ENCODE results near the gene SLC2A13.

DNA sequence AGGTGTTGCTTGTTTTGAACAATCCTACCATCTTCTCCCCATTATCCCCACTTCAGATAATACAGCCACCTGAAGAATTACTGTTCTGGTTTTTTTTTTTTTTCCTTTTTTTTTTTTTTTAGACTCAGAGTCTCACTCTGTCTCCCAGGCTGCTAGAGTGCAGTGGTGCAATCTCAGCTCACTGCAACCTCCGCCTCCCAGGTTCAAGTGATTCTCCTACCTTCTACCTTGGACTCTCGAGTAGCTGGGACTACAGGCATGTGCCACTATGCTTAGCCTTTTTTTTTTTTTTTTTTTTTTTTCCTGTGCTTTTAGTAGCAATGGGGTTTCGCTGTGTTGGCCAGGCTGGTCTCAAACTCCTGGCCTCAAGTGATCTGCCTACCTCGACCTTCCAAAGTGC, 306.9 kb downstream of the SLC2A13 start:
- TF ChIP-seq, protein P1, sequence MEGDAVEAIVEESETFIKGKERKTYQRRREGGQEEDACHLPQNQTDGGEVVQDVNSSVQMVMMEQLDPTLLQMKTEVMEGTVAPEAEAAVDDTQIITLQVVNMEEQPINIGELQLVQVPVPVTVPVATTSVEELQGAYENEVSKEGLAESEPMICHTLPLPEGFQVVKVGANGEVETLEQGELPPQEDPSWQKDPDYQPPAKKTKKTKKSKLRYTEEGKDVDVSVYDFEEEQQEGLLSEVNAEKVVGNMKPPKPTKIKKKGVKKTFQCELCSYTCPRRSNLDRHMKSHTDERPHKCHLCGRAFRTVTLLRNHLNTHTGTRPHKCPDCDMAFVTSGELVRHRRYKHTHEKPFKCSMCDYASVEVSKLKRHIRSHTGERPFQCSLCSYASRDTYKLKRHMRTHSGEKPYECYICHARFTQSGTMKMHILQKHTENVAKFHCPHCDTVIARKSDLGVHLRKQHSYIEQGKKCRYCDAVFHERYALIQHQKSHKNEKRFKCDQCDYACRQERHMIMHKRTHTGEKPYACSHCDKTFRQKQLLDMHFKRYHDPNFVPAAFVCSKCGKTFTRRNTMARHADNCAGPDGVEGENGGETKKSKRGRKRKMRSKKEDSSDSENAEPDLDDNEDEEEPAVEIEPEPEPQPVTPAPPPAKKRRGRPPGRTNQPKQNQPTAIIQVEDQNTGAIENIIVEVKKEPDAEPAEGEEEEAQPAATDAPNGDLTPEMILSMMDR (IDR thresholded peaks at IDR 0.05), result no peak
- no peak for TF ChIP-seq POLR2A (IDR thresholded peaks at IDR 0.05)
